Spleen (tissue), 7 donors: Measurements from ENCODE around the gene SMAD1.

Experiments used
- POLR2A ChIP-seq, 3 donors: fragments of 450-650 bp; IDR thresholded peaks; one replicate each; pipeline ENCODE4 v1.5.1; 2017; ENCODE audit warnings: antibody characterized with exemption in 3 of 3, mild to moderate bottlenecking in 1 of 3
- TF ChIP-seq, protein P1 (sequence below), 11 experiments: fragments of 200-600 bp in 7 of 11; fragments of 450-650 bp in 4 of 11; sonication (generic) in 4 of 11; IDR thresholded peaks in 8 of 11; conservative IDR thresholded peaks in 3 of 11; 1 replicate in 7 of 11; 2 replicates in 4 of 11; pipeline versions ENCODE4 v1.4.0 to v1.8.0; 2016 to 2021; ENCODE audit warnings: antibody characterized with exemption in 11 of 11, inconsistent platforms in 4 of 11, mild to moderate bottlenecking in 1 of 11
- donor health status: DM: no; HTN: no; CAD: no; lungs with moderate emphysema.
- donor health status: DM: no; HTN: no; CAD: no.
- donor health status: DM: no; HTN: no; CAD: no.

- no peak for TF ChIP-seq POLR2A (IDR thresholded peaks at IDR 0.05)
- TF ChIP-seq, protein P1, sequence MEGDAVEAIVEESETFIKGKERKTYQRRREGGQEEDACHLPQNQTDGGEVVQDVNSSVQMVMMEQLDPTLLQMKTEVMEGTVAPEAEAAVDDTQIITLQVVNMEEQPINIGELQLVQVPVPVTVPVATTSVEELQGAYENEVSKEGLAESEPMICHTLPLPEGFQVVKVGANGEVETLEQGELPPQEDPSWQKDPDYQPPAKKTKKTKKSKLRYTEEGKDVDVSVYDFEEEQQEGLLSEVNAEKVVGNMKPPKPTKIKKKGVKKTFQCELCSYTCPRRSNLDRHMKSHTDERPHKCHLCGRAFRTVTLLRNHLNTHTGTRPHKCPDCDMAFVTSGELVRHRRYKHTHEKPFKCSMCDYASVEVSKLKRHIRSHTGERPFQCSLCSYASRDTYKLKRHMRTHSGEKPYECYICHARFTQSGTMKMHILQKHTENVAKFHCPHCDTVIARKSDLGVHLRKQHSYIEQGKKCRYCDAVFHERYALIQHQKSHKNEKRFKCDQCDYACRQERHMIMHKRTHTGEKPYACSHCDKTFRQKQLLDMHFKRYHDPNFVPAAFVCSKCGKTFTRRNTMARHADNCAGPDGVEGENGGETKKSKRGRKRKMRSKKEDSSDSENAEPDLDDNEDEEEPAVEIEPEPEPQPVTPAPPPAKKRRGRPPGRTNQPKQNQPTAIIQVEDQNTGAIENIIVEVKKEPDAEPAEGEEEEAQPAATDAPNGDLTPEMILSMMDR (IDR thresholded peaks at IDR 0.05 in 8 of 11, conservative IDR thresholded peaks at IDR 0.05 in 3 of 11) = no peak
Observed at GRCh38 chr4:145486603-145487002, 5.0 kb downstream of the SMAD1 start.
